HG03196 (cell line): ENCODE data around the gene POLR1F.

Experiments used
- ATAC-seq: cut with Tn5 transposase; IDR thresholded peaks from one replicate; pipeline ENCODE4 v1.9.1; 2021; ENCODE audit not compliant: unreplicated experiment

Gene POLR1F

GRCh38 chr7:19677180-19677579 lies 31.7 kb downstream of the POLR1F start:
- ATAC-seq: no peak

DNA sequence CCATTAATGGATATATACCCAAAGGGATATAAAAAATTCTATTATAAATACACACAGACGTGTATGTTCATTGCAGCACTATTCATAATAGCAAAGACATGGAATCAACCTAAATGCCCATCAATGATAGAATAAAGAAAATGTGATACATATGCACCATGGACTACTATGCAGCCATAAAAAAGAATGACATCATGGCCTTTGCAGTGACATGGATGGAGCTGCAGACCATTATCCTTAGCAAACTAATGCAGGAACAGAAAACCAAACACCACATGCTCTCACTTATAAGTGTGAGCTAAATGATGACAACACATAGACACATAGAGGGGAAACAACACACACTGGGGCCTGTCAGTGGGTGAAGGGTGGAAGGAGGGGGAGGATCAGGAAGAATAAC lies 33.0 kb downstream of the POLR1F start:
- ATAC-seq: no peak

GRCh38 chr7:19674266-19674960 lies 34.4 kb downstream of the POLR1F start:
- no peak for ATAC-seq

DNA sequence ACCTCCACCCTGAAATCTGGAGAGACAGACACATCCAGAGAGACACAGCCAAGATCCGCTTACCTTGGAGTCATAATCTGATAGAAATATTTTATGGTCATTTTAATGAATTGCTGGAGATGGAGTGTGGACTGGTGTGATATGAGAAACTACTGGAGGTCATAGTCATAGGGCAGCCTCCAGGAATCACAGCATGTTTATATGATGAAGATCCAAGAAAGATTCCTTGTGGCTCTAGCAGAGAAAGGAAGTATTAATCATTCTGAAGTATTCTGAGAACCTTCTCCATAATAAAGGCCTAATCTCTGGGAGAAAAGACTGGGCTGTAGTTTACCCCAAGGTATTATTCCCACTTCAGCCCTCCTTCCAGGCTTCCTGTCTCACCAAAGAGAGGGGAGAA lies 38.0 kb downstream of the POLR1F start:
- no peak for ATAC-seq

DNA sequence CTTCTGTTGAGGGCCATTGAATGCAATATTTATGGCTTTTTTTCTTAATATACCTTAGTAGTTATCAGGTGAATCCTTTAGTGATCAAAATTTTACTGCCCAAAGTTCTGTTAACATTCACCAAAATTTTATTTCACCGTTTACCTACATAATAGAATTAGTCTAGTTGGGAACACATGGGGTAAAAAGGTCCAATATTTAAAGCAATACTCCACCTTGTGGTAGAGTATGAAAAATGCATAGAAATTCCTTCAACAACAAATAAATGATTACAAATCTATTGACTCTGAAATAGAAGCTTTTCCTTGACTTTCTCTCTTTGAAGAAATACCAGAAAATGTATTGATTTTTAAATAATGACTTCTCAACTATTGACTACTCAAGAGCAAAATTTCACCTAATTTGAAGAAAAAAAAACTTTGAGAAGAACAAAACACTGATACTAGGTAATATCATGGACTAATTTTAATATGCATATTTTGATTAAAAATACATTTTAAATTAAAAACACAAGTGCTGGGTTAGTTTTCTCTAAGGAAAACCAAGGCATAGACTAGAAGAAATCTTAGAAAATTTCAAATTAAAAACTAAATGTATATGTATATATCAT lies 43.3 kb downstream of the POLR1F start:
- ATAC-seq: peak; percentile 50

DNA sequence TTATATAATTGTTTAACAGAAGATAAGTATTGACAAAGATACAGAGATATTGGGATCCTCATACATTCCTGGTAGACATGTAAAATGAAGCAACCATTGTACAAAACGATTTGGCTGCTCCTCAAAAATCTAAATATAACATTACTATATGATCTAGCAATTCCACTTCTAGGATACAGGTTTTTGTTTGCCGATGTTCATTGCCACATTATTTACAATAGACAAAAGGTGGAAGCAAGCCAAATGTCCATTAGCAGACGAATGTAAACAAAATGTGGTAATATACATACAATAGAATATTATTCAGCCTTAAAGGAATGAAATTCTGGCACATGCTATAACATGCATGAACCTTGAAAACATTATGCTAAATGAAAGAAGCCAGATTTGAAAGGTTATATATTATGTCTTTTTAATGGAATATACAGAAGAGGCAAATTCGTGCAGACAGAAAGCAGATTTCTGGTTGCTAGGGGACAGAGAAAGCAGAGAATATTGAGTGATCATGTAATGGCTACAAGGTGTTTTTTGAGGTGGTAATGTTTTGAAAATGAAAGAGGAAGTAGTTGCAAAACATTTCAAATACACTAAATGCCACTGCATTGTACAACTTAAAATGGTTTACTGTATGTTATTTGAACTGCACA lies 44.9 kb downstream of the POLR1F start:
- ATAC-seq: peak; percentile 86

GRCh38 chr7:19648791-19649190 lies 60.0 kb downstream of the POLR1F start:
- ATAC-seq: no peak
